Activated naive CD8-positive, alpha-beta T cell treated with anti-CD3 and anti-CD28 coated beads, Interleukin-2, amount 50 U/mL, for 16 hours (primary cell): ENCODE results near the gene TROAP.
"Not testable (repeated sequence)": the region's sequence is repeated elsewhere in the genome, so short reads cannot be mapped to it uniquely, and the experiment has no call there.

ENCODE experiments used
- DNase-seq: peaks from one replicate; pipeline ENCODE4 v3.0.0-alpha.2; 2020; ENCODE audit warnings: low read depth, low spot score

TROAP gene

GRCh38 chr12:49295082-49295936 is 27.7 kb upstream of the TROAP start, which contains the start of gene PRPH:
Gene PRPH (plus strand): TSS chr12:49295147. CDS start chr12:49295201, 54 bp downstream.
- DNase-seq = no peak

GRCh38 chr12:49296034-49296835 is 26.8 kb upstream of the TROAP start:
- peak; percentile 21 for DNase-seq

- no peak for DNase-seq
Measured at GRCh38 chr12:49296836-49297694, 26.0 kb upstream of the TROAP start.

GRCh38 chr12:49297695-49298060 is 25.4 kb upstream of the TROAP start:
- no peak for DNase-seq

GRCh38 chr12:49298160-49298559 is 24.9 kb upstream of the TROAP start:
- no peak for DNase-seq

- no peak for DNase-seq
Measured at GRCh38 chr12:49301760-49302159, 21.3 kb upstream of the TROAP start.

- DNase-seq = no peak
Measured at GRCh38 chr12:49304161-49304560, 18.9 kb upstream of the TROAP start.

GRCh38 chr12:49305762-49306510 is 17.1 kb upstream of the TROAP start:
- DNase-seq = no peak

- no peak for DNase-seq
Measured at GRCh38 chr12:49309386-49309785, 13.7 kb upstream of the TROAP start.

GRCh38 chr12:49310451-49311000 is 12.5 kb upstream of the TROAP start:
- DNase-seq = not testable (repeated sequence)

- no peak for DNase-seq
Measured at GRCh38 chr12:49314811-49315210, 8.2 kb upstream of the TROAP start.

- not testable (repeated sequence) for DNase-seq
Measured at GRCh38 chr12:49317118-49317517, 5.9 kb upstream of the TROAP start.

- DNase-seq = not testable (repeated sequence)
Measured at GRCh38 chr12:49320411-49321103, 2.5 kb upstream of the TROAP start.

- DNase-seq = no peak
Measured at GRCh38 chr12:49322367-49322707, 718 bp upstream of the TROAP start.

- no peak for DNase-seq
Measured at GRCh38 chr12:49323524-49324097, 556 bp downstream of the TROAP start.

GRCh38 chr12:49325606-49326005 is 2.6 kb downstream of the TROAP start:
- no peak for DNase-seq

- DNase-seq = no peak
Measured at GRCh38 chr12:49327368-49327767, 4.3 kb downstream of the TROAP start.

GRCh38 chr12:49327887-49328286 is 4.8 kb downstream of the TROAP start:
- DNase-seq = no peak

- no peak for DNase-seq
Measured at GRCh38 chr12:49328816-49329215, 5.8 kb downstream of the TROAP start.
